Left lung (tissue), 10 donors: ENCODE measurements around the gene NUP160. TPM values are rescaled to one million over a fixed set of nuclear protein-coding genes. Genes with fewer than 3 reads are reported as not detected.
"Not testable (repeated sequence)": the region's sequence is repeated elsewhere in the genome, so short reads cannot be mapped to it uniquely, and the experiment has no call there.

Source experiments
- ATAC-seq: fragments of 200-7000 bp; cut with Tn5 transposase; one replicate; pipeline ENCODE4 v1.9.1; 2020; ENCODE audit warnings: moderate library complexity
- DNase-seq, 4 donors: peaks; one replicate each; pipeline ENCODE4 v3.0.0-alpha.2; 2013 to 2020
- H3K27ac ChIP-seq, 2 donors: fragments of 200-600 bp; sonication (generic) in 1 of 2; one replicate each; pipeline versions ENCODE4 v1.5.0 to v1.8.0; 2020 to 2021
- H3K27me3 ChIP-seq, 2 donors: fragments of 200-600 bp; sonication (generic) in 1 of 2; one replicate each; pipeline versions ENCODE4 v1.5.0 to v1.8.0; 2020 to 2021
- H3K36me3 ChIP-seq, 2 donors: fragments of 200-600 bp; sonication (generic) in 1 of 2; one replicate each; pipeline versions ENCODE4 v1.5.0 to v1.8.0; 2020 to 2021
- H3K4me1 ChIP-seq, 2 donors: fragments of 200-600 bp; one replicate each; pipeline ENCODE4 v1.8.0; 2021
- H3K4me3 ChIP-seq, 2 donors: fragments of 200-600 bp; sonication (generic) in 1 of 2; one replicate each; pipeline versions ENCODE4 v1.5.0 to v1.8.0; 2020 to 2021; ENCODE audit warnings: mild to moderate bottlenecking in 1 of 2
- H3K9me3 ChIP-seq, 2 donors: fragments of 200-600 bp; sonication (generic) in 1 of 2; one replicate each; pipeline versions ENCODE4 v1.5.0 to v1.8.0; 2020 to 2021
- intact Hi-C, 2 donors: fragments of 100-400 bp; cut with DNase I; formaldehyde crosslinking; loops; one replicate each; pipeline versions ENCODE4 v1.11.2 to v1.14.2; 2022
- polyA plus RNA-seq, 6 donors: library from polyadenylated mRNA; unstranded; fragments of 120-200 nt; gene quantifications; one replicate each; pipeline ENCODE4 v1.2.1, GENCODE V29; 2013; ENCODE audit not compliant: insufficient read length in 6 of 6
- total RNA-seq, 2 donors: library from RNA; stranded (reverse); fragmentation: NEBNext Ultra II Directional; extraction: Animal tissue kit (Norgen Biotek cat#: 25700); gene quantifications; one replicate each; pipeline ENCODE4 v1.2.1, GENCODE V29; 2021
- TF ChIP-seq, protein P1 (sequence below), 2 donors: fragments of 200-600 bp; sonication (generic) in 1 of 2; IDR thresholded peaks; one replicate each; pipeline versions ENCODE4 v1.5.0 to v1.8.0; 2021; ENCODE audit warnings: antibody characterized with exemption in 2 of 2
- donor health status: DM: no; HTN: yes; CAD: no.
- donor health status: DM: no; HTN: no; CAD: no.

The NUP160 gene
- total and polyA plus RNA-seq, 8 donors: 31.9 to 84.7 (median 75.6) TPM

- Histone ChIP-seq H3K36me3 (no peaks in the 10 kb centered on the region), H3K9me3 (no peaks in the 10 kb centered on the region), H3K4me3 (no peak overlapping the region), H3K27ac (no peak overlapping the region), H3K4me1 (peaks cover 9 to 13% of the 10 kb centered on the region in 2 donors), H3K27me3 (no peaks in the 10 kb centered on the region)
- TF ChIP-seq, protein P1, sequence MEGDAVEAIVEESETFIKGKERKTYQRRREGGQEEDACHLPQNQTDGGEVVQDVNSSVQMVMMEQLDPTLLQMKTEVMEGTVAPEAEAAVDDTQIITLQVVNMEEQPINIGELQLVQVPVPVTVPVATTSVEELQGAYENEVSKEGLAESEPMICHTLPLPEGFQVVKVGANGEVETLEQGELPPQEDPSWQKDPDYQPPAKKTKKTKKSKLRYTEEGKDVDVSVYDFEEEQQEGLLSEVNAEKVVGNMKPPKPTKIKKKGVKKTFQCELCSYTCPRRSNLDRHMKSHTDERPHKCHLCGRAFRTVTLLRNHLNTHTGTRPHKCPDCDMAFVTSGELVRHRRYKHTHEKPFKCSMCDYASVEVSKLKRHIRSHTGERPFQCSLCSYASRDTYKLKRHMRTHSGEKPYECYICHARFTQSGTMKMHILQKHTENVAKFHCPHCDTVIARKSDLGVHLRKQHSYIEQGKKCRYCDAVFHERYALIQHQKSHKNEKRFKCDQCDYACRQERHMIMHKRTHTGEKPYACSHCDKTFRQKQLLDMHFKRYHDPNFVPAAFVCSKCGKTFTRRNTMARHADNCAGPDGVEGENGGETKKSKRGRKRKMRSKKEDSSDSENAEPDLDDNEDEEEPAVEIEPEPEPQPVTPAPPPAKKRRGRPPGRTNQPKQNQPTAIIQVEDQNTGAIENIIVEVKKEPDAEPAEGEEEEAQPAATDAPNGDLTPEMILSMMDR (IDR thresholded peaks at IDR 0.05): no peak
- DNase-seq (no peak), ATAC-seq (no peak)
- intact Hi-C loops: no loop called here
These were observed 19.7 kb upstream of the NUP160 start for GRCh38 chr11:47867823-47868222.

DNA sequence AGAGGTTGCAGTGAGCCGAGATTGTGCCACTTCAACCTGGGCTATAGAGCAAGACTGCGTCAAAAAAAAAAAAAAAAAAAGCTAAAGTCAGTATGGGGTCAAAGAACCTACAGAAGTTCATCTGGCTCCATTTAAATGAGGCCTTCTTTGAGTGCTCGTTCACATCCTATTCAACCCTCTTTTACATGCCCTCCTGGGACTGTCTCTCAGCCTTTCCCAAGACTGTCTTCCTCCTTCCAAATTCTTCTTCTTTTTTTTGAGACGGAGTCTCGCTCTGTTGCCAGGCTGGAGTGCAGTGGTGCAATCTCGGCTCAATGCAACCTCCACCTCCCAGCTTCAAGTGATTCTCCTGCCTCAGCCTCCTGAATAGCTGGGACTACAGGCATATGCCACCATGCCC, 18.7 kb upstream of the NUP160 start:
- H3K4me3 ChIP-seq, H3K27me3 ChIP-seq, DNase-seq, H3K9me3 ChIP-seq, H3K36me3 ChIP-seq, ATAC-seq, H3K27ac ChIP-seq, intact Hi-C loops: not testable (repeated sequence)
- peaks cover 11 to 14% of the 10 kb centered on the region in 2 donors for H3K4me1 ChIP-seq

GRCh38 chr11:47864901-47865300, 16.8 kb upstream of the NUP160 start:
- H3K4me1 ChIP-seq: peaks cover 14 to 16% of the 10 kb centered on the region in 2 donors
- H3K27ac ChIP-seq: peak overlapping the region; percentile 40 to 48
- intact Hi-C loops: no loop called here
- DNase-seq (no peak), ATAC-seq (no peak)
- H3K9me3 ChIP-seq: no peaks in the 10 kb centered on the region
- H3K27me3 ChIP-seq: no peaks in the 10 kb centered on the region
- TF ChIP-seq, protein P1 (IDR thresholded peaks at IDR 0.05): no peak
- H3K36me3 ChIP-seq: no peaks in the 10 kb centered on the region
- no peak overlapping the region for H3K4me3 ChIP-seq

DNA sequence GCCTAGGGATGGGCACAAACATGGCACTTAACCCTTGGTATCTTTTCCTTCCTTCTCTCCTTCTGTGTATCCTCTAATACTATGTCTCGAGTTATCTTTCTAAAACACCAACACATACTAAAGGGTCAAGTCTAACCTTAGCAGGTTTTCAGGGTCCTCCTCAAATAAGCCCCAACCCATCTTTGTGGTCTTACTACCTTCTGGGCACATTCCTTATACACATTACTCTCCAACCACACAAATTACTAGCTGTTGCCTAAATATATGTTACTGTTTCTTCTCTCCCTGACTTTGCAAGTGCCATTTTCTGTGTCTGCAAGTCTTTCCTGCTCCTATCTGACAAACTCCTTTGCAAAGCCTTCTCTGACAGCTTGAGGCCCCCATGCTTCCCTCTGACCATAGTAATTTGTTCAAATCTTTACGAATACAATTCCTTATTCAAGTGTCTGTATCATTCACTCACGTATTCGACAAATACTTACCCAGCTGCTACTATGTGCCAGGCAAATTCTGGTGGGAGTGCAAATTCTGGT, 15.8 kb upstream of the NUP160 start:
- Histone ChIP-seq H3K4me3 (no peak overlapping the region), H3K9me3 (no peaks in the 10 kb centered on the region), H3K27ac (peak overlapping the region; percentile 45 to 48), H3K36me3 (no peaks in the 10 kb centered on the region), H3K4me1 (peaks cover 14 to 16% of the 10 kb centered on the region in 2 donors), H3K27me3 (no peaks in the 10 kb centered on the region)
- intact Hi-C loops: no loop called here
- TF ChIP-seq, protein P1 (IDR thresholded peaks at IDR 0.05): no peak
- DNase-seq: no peak
- ATAC-seq: no peak

DNA sequence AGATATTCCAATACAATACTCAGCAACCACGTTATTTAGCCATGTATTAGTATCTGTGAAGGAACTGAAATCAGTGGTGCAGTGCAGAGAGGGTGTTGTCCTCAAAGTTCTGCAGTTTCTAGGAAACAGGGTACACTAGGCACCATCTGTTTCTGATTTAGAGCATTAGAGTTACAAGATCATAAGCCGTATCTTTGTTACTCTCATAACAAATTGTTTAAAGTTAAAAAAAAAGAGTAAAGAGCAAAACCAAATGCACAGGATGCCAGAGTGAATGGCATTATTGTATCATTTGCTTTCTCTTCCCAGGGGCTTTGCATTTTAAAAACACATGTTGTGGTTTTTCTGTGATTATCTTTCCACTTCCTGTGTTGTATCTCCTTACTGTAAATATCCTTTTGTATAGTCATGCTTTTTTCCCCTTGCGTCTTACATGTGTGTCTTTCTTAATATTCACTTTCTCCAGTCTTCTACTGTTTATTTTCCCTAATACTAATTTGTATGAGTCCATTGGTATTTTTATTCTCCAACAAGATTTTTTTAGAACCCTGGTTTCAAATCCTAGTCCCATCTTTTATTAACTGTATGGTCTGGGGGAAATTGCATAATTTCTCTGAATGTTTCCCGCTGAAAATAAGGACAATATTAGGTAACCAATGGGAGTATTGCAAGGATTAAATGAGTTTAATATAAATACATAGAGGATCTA, 15.2 kb upstream of the NUP160 start:
- ATAC-seq: peak; percentile 53

More for the DNA sequence above, 15.2 kb upstream of the NUP160 start:
- Histone ChIP-seq H3K36me3 (no peaks in the 10 kb centered on the region), H3K9me3 (no peaks in the 10 kb centered on the region), H3K4me3 (no peak overlapping the region), H3K27ac (peak overlapping the region; percentile 16 to 45), H3K4me1 (peaks cover 15 to 21% of the 10 kb centered on the region in 2 donors), H3K27me3 (no peaks in the 10 kb centered on the region)
- DNase-seq: no peak
- TF ChIP-seq, protein P1 (IDR thresholded peaks at IDR 0.05): no peak
- intact Hi-C loops: no loop called here
